Prostate gland (tissue), 2 donors: Measurements from ENCODE around the gene KNOP1. TPM values are rescaled to one million over a fixed set of nuclear protein-coding genes. Genes with fewer than 3 reads are reported as not detected.

Experiments used
- DNase-seq: peaks from one replicate; pipeline ENCODE4 v3.0.0-alpha.2; 2019; ENCODE audit warnings: low spot score
- H3K27ac ChIP-seq, 2 donors: fragments of 200-600 bp; sonication (generic); 2 replicates each; pipeline ENCODE4 v1.5.1; 2017 to 2019
- H3K27me3 ChIP-seq: fragments of 200-600 bp; sonication (generic); replicated peaks from 2 replicates; pipeline ENCODE4 v1.5.1; 2019; ENCODE audit not compliant: insufficient read depth
- H3K36me3 ChIP-seq, 2 donors: fragments of 200-600 bp; sonication (generic); 1 replicate in 1 of 2; 2 replicates in 1 of 2; pipeline versions ENCODE4 v1.5.1 to v1.8.1; 2017 to 2019
- H3K4me1 ChIP-seq: fragments of 200-600 bp; sonication (generic); replicated peaks from 2 replicates; pipeline ENCODE4 v1.5.1; 2019
- H3K4me3 ChIP-seq, 2 donors: fragments of 200-600 bp; sonication (generic); 2 replicates each; pipeline ENCODE4 v1.5.1; 2017 to 2019
- H3K9me3 ChIP-seq: fragments of 200-600 bp; sonication (generic); 2 replicates; pipeline ENCODE4 v1.5.1; 2017
- POLR2A ChIP-seq: fragments of 450-650 bp; IDR thresholded peaks from one replicate; pipeline ENCODE4 v1.6.1; 2016; ENCODE audit warnings: antibody characterized with exemption, mild to moderate bottlenecking
- POLR2AphosphoS5 ChIP-seq: sonication (generic); formaldehyde crosslinking; IDR thresholded peaks from one replicate; pipeline ENCODE4 v1.6.1; 2017; ENCODE audit warnings: antibody characterized with exemption
- WGBS: methylation state at CpG from one replicate; pipeline ENCODE4 v1.1.5; 2018; 5-methylcytosine and 5-hydroxymethylcytosine counted together
- intact Hi-C: fragments of 100-400 bp; cut with DNase I; formaldehyde crosslinking; loops from one replicate; pipeline ENCODE4 v1.14.2; 2022
- total RNA-seq, 2 donors: library from RNA; depleted of rRNA; stranded (reverse); fragments of >200 nt; gene quantifications; one replicate each; pipeline ENCODE4 v1.1.0, GENCODE V29; 2016
- TF ChIP-seq, protein P1 (sequence below), 4 experiments: fragments of 200-600 bp in 2 of 4; fragments of 450-650 bp in 2 of 4; sonication (generic) in 2 of 4; IDR thresholded peaks; 1 replicate in 3 of 4; 2 replicates in 1 of 4; pipeline ENCODE4 v1.5.1; 2016 to 2019; ENCODE audit warnings: antibody characterized with exemption in 4 of 4, mild to moderate bottlenecking in 2 of 4, moderate library complexity in 2 of 4

Gene KNOP1
- total RNA-seq, 2 donors from 2014 or later, result 11.2 to 26.6 TPM

GRCh38 chr16:19704321-19705145 lies 13.5 kb downstream of the KNOP1 start:
- 88% methylated on average over 18 of the region's 18 CpGs for WGBS
- H3K4me1 ChIP-seq, result no peaks in the 10 kb centered on the region
- DNase-seq, result no peak
- intact Hi-C loops, result no loop called here
- H3K4me3 ChIP-seq, result no peak overlapping the region
- TF ChIP-seq POLR2AphosphoS5 (no peak), POLR2A (no peak)
- TF ChIP-seq, protein P1, sequence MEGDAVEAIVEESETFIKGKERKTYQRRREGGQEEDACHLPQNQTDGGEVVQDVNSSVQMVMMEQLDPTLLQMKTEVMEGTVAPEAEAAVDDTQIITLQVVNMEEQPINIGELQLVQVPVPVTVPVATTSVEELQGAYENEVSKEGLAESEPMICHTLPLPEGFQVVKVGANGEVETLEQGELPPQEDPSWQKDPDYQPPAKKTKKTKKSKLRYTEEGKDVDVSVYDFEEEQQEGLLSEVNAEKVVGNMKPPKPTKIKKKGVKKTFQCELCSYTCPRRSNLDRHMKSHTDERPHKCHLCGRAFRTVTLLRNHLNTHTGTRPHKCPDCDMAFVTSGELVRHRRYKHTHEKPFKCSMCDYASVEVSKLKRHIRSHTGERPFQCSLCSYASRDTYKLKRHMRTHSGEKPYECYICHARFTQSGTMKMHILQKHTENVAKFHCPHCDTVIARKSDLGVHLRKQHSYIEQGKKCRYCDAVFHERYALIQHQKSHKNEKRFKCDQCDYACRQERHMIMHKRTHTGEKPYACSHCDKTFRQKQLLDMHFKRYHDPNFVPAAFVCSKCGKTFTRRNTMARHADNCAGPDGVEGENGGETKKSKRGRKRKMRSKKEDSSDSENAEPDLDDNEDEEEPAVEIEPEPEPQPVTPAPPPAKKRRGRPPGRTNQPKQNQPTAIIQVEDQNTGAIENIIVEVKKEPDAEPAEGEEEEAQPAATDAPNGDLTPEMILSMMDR (IDR thresholded peaks at IDR 0.05), result no peak
- H3K36me3 ChIP-seq, result peaks cover 0 to 5% of the 10 kb centered on the region in 2 donors
- no peaks in the 10 kb centered on the region for H3K9me3 ChIP-seq
- H3K27me3 ChIP-seq, result no peaks in the 10 kb centered on the region
- H3K27ac ChIP-seq, result no peak overlapping the region

DNA sequence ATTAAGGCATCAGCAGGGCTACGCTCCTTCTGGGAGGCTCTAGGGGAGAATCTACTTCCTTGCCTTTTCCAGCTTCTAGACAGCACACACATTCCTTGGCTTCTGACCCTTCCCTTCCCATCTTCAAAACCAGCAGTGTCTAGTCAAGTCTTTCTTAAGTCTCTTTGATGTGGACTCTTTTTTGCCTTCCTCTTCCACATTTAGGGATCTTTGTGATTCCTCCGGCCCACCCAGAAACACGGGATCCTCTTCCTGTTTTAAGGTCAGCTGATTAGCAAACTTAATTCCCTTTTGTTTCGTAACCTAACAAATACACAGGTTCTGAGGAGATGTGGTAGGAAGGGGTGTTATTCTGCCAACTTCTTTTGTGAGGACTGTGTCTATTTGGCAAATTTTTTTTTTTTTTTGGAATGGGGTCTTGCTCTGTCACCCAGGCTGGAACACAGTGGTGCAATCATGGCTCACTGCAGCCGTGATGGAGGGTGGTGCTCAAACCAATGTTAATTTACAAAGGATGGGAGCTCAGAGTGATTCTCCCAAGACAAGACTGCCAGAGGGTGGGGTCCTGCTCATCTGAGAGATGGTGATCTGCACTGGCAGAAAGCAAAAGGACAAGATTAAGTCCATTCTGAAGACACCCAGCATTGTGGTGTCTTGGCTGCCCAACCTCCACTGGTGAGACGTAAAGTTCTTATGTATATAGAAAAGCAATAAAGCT lies 14.7 kb downstream of the KNOP1 start:
- peaks cover 0 to 5% of the 10 kb centered on the region in 2 donors for H3K36me3 ChIP-seq
- H3K9me3 ChIP-seq, result no peaks in the 10 kb centered on the region
- 83% methylated on average over 6 of the region's 6 CpGs for WGBS
- H3K4me3 ChIP-seq, result no peak overlapping the region
- intact Hi-C loops, result no loop called here
- no peak for DNase-seq
- no peaks in the 10 kb centered on the region for H3K27me3 ChIP-seq
- no peaks in the 10 kb centered on the region for H3K4me1 ChIP-seq
- no peak overlapping the region for H3K27ac ChIP-seq
- TF ChIP-seq POLR2AphosphoS5 (no peak), POLR2A (no peak)
- TF ChIP-seq, protein P1 (IDR thresholded peaks at IDR 0.05), result no peak

- no peaks in the 10 kb centered on the region for H3K27me3 ChIP-seq
- no peaks in the 10 kb centered on the region for H3K9me3 ChIP-seq
- DNase-seq, result no peak
- TF ChIP-seq, protein P1 (IDR thresholded peaks at IDR 0.05), result no peak
- no peak for TF ChIP-seq POLR2AphosphoS5
- no peak for TF ChIP-seq POLR2A
- intact Hi-C loops, result no loop called here
- H3K4me3 ChIP-seq, result no peak overlapping the region
- peaks cover 8% of the 10 kb centered on the region for H3K4me1 ChIP-seq
- 60% methylated on average over 3 of the region's 3 CpGs for WGBS
- H3K27ac ChIP-seq, result peak overlapping the region; percentile 51 to 61
- peaks cover 0 to 5% of the 10 kb centered on the region in 2 donors for H3K36me3 ChIP-seq
These were observed 16.9 kb downstream of the KNOP1 start for GRCh38 chr16:19701091-19701490.

DNA sequence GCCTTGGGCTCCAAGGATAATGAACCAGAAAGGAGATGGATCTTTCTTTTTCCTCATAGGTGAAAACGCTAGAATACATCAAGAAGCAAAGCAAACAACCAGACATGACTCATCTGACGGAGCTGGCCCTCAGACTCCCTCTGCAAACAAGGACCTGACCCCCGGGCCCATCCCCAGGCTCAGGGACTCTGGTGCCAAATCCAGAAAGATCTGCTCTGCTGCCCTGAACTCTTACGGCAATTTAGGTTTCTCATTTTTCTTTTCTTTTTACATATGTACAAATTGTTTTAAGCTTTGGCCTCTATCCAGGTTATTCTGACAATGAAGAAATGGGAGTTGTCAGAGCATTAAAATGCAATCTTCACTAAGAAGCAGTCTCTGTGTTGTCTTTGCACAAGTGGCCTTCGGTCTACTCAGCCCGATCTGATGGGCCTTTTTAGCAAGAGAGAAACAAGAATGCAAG lies 17.7 kb downstream of the KNOP1 start:
- TF ChIP-seq, protein P1 (IDR thresholded peaks at IDR 0.05), result no peak
- no peak for TF ChIP-seq POLR2A
- TF ChIP-seq POLR2AphosphoS5, result no peak
- WGBS, result 18% methylated on average over 6 of the region's 6 CpGs
- intact Hi-C loops, result no loop called here
- peaks cover 0 to 4% of the 10 kb centered on the region in 2 donors for H3K36me3 ChIP-seq
- no peaks in the 10 kb centered on the region for H3K9me3 ChIP-seq
- H3K27me3 ChIP-seq, result no peaks in the 10 kb centered on the region
- H3K4me3 ChIP-seq, result no peak overlapping the region
- peak; percentile 36 for DNase-seq
- peaks cover 9% of the 10 kb centered on the region for H3K4me1 ChIP-seq
- H3K27ac ChIP-seq, result peak overlapping the region; percentile 51 to 61
